PFSK-1 (cell line): ENCODE measurements around the gene RDH5.

Experiments used
- FOXP2 ChIP-seq: optimal IDR thresholded peaks from 2 replicates; pipeline ENCODE3; 2011; ENCODE audit warnings: borderline replicate concordance, control low read depth, inconsistent platforms; ENCODE audit not compliant: insufficient read depth; ENCODE audit errors: extremely low read length, extremely low read depth
- POLR2AphosphoS5 ChIP-seq: IDR thresholded peaks from 2 replicates; pipeline ENCODE4 v1.6.1; 2012; ENCODE audit warnings: low read depth, mild to moderate bottlenecking, control low read depth, low read length, moderate library complexity
- SIN3A ChIP-seq: IDR thresholded peaks from 2 replicates; pipeline ENCODE4 v1.6.1; 2012; ENCODE audit warnings: mild to moderate bottlenecking, low read length, moderate library complexity, borderline replicate concordance; ENCODE audit not compliant: insufficient read depth
- TAF1 ChIP-seq: IDR thresholded peaks from 2 replicates; pipeline ENCODE4 v1.6.1; 2012; ENCODE audit warnings: low read length, control low read depth, borderline replicate concordance; ENCODE audit not compliant: insufficient read depth
- TF ChIP-seq, protein P1 (sequence below), 2 experiments: IDR thresholded peaks; 2 replicates each; pipeline versions ENCODE4 v1.6.1 to v1.8.0; 2011 to 2012; ENCODE audit warnings: low read depth in 2 of 2, low read length in 2 of 2, control low read depth in 1 of 2, inconsistent platforms in 1 of 2, mild to moderate bottlenecking in 1 of 2, moderate library complexity in 1 of 2; ENCODE audit not compliant: insufficient read depth in 1 of 2

Gene RDH5

DNA sequence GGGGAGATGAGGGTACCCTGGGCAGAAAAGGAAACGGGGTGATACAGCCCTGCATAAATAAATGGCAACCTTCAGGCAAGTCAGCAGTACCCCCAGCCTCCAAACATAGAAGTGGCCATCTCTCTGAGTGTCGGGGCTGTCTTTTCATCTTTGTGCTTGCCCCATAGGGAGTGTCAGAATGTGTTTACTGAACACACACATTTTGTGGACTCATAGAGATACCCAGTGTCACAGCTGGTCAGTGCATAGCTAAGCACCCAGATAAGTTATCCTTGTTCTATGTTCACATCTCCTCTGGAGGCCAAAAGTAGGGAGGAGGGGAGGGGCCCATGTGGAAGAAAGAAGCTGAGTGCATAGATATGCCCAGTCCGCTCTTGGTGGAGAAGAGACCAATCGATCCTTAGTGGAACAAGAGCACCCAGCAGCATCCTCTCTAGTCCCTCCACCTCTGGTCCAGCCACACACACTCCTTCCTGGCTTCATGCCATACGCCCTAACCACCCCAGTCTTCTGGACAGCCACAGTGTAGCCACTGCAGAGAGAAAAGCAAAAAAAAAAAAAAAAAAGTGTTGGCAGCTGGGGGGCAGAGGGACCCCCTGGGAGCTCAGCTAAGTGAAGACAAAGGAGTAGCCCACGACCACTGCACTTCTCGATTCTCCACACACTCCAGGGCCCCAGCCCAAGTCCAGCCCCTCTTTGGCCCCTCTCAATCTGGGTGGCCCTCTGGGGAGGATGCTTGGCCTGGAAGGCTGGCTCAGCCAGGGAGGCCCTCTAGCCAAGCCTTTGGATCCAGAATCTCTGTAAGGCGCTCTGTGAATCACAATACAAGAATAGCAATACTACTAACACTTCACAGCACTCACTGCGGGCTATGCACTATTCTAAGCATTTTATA lies 15.1 kb upstream of the RDH5 start:
- TF ChIP-seq FOXP2 = no peak
- no peak for TF ChIP-seq SIN3A
- TF ChIP-seq, protein P1, sequence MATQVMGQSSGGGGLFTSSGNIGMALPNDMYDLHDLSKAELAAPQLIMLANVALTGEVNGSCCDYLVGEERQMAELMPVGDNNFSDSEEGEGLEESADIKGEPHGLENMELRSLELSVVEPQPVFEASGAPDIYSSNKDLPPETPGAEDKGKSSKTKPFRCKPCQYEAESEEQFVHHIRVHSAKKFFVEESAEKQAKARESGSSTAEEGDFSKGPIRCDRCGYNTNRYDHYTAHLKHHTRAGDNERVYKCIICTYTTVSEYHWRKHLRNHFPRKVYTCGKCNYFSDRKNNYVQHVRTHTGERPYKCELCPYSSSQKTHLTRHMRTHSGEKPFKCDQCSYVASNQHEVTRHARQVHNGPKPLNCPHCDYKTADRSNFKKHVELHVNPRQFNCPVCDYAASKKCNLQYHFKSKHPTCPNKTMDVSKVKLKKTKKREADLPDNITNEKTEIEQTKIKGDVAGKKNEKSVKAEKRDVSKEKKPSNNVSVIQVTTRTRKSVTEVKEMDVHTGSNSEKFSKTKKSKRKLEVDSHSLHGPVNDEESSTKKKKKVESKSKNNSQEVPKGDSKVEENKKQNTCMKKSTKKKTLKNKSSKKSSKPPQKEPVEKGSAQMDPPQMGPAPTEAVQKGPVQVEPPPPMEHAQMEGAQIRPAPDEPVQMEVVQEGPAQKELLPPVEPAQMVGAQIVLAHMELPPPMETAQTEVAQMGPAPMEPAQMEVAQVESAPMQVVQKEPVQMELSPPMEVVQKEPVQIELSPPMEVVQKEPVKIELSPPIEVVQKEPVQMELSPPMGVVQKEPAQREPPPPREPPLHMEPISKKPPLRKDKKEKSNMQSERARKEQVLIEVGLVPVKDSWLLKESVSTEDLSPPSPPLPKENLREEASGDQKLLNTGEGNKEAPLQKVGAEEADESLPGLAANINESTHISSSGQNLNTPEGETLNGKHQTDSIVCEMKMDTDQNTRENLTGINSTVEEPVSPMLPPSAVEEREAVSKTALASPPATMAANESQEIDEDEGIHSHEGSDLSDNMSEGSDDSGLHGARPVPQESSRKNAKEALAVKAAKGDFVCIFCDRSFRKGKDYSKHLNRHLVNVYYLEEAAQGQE (IDR thresholded peaks at IDR 0.05; ENCODE audit: insufficient read depth in 1 of 2, low read depth in 2 of 2, low read length in 2 of 2) = no peak
- no peak for TF ChIP-seq POLR2AphosphoS5
- TF ChIP-seq TAF1 = no peak

DNA sequence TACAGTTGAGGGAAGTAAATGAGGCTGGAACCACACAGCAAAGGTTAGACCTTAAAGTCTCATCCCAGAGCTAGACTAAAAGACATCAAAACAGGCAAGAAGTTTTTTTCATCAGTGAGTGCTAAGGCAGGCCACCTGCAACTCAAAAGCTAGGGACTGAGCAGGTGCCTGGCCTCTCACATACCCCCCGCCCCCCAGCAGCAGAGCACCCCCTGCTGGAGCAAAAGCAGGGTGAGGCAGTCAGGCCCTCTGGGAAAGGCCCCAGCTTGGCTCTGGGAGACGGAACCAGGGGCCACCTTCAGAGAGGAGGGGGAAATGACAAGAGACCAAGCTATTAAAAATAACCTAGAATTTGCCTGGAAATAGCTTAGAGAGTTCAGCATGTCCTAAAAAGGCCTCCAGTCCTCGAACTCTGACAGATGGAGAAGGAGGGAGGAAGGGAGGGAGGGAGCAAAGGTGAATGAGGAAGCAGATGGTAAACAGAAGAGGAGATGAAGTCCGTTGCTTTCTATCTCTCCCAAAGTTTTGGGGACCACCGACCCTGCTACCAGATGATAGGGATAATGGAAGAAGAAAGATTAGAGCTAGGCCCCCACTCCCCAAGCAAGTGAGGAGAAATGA lies 14.3 kb upstream of the RDH5 start:
- TF ChIP-seq FOXP2 (no peak), SIN3A (no peak), TAF1 (no peak), POLR2AphosphoS5 (no peak)
- TF ChIP-seq, protein P1 (IDR thresholded peaks at IDR 0.05; ENCODE audit: insufficient read depth in 1 of 2, low read depth in 2 of 2, low read length in 2 of 2) = no peak

DNA sequence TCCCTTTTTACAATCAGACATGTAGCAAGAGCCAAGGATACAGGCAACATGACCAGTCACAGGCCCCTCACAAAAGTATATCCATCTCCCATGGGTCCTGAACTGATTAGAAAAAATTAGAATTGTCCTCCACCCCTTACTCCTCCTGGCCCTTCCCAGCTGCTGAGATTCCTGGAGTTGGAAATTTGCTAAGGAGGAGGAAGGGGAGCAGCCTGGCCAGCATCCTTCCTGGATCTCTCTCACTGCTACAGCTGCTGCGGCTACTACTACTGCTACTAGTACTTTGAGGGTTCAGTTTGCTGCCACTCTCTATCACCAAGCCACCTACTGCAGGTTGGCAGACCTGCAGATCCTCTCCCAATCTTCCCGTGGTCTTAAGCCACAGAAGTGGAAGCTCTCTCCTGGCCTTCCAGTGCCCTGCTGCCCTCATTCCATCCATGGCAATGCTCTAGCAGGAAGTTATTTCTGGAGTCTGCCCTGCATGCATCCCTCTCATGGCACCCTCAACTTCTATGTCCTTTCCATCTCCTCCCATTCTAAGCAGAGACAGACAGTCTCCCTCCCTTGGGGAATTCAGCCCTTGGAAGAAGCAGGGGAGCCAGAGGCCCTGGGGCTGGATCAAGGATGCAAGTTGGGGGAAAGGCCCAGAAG lies 13.5 kb upstream of the RDH5 start:
- TF ChIP-seq, protein P1 (IDR thresholded peaks at IDR 0.05; ENCODE audit: insufficient read depth in 1 of 2, low read depth in 2 of 2, low read length in 2 of 2) = no peak
- TF ChIP-seq FOXP2 = no peak
- TF ChIP-seq TAF1 = no peak
- TF ChIP-seq POLR2AphosphoS5 = no peak
- TF ChIP-seq SIN3A = no peak

DNA sequence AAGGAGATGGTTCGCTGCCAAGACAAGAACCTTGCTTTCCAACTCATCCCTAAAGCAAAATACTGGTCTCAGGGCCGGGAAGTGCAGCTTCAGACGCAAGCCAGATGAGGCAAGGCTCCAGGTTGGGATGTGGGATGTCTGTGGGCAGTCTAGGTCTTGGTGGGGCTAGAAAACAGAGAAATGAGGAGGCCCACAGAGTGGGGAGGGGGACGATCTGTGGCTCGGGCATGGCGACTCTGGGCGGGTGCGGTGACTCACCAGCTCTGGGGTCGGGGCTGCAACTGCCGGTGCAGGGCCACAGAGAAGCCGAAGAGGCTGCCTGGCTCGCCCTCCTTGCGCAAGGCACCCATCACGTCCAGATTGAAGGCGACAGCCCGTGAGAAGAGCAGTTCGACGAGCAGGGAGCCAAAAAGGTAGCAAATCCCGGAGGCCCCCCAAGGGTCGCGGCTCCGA lies 12.9 kb upstream of the RDH5 start:
- TF ChIP-seq SIN3A (no peak), FOXP2 (no peak), POLR2AphosphoS5 (no peak)
- TF ChIP-seq, protein P1 (IDR thresholded peaks at IDR 0.05; ENCODE audit: insufficient read depth in 1 of 2, low read depth in 2 of 2, low read length in 2 of 2) = no peak
